ACHN (cell line): ENCODE measurements around the gene OXA1L.
"Not testable (repeated sequence)": the region's sequence is repeated elsewhere in the genome, so short reads cannot be mapped to it uniquely, and the experiment has no call there.

ENCODE experiments used
- DNase-seq: peaks from one replicate; pipeline ENCODE4 v3.0.0-alpha.2; 2015
- in situ Hi-C: cut with HindIII; loops from 2 replicates; pipeline ENCODE4 v1.10.0; 2017; ENCODE audit warnings: low sequenced_read_pairs, low pct_ligation_motif_present, low pct_unique_long_range_greater_than_20kb

Gene OXA1L

DNA sequence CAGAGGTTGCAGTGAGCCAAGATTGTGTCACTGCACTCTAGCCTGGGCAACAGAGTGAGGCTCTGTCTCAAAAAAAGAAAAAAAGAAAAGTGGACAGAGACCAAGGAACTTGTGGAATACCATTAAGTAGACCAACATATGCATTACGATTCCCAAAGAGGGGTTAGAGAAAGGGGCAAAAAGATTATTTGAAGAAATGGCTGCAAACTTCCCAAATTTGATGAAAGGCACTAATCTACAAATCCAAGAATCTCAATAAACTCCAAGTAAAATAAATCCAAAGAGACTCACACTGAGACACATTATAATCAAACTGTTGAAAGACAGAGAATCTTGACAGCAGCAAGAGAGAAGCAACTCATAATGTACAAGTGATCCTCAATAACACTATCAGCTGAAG lies 4.8 kb upstream of the OXA1L start:
- in situ Hi-C loops, result no loop called here
- no peak for DNase-seq

DNA sequence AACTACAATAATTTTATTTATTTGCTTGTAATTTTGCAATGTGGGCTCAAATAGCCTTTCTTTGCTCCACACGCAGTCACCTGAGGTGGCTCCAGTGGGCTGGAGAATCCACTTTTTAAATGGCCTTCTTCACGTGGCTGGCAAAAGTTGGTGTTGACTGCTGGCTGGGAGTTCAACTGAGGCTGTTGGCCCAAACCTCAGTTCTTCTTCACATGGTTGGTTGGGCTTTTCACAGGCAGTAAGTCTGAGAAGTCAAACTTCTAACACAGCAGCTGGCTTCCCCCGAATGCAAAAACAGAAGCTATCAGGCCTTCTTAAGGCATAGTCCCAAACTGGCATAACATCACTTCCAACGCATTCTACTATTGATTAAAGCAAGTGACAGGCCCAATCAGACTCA lies 2.1 kb upstream of the OXA1L start:
- no peak for DNase-seq
- in situ Hi-C loops, result no loop called here

DNA sequence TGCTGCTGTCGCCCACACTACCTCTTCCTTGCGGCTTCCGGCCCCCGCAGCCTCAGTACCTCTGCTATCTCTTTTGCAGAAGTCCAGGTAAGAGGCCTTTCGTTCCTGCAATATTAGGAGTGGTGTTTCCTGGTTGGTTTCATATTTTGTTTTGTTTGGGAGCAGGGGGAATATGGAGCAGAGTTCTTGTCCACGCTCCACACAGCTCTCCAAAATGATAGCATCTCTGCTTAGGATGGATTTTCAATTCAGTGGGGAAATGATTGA lies 768 bp downstream of the OXA1L start:
- DNase-seq, result no peak
- in situ Hi-C loops, result no loop called here

DNA sequence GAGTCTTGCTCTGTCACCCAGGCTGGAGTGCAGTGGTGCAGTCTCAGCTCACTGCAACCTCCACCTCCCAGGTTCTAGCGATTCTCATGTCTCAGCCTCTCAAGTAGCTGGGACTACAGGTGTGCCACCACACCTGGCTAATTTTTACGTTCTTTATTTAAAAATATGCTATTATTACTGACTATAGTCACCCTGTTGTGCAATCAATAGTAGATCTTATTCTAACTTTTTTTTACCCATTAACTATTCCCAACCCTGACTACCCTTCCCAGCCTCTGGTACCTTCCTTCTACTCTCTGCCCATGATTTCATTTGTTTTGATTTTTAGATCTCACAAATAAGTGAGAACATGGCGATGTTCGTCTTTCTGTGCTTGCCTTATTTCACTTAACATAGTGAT lies 2.5 kb downstream of the OXA1L start:
- in situ Hi-C loops, result no loop called here
- DNase-seq, result no peak

- DNase-seq, result no peak
- in situ Hi-C loops, result no loop called here
Measured at GRCh38 chr14:22769369-22769768, 2.9 kb downstream of the OXA1L start.

DNA sequence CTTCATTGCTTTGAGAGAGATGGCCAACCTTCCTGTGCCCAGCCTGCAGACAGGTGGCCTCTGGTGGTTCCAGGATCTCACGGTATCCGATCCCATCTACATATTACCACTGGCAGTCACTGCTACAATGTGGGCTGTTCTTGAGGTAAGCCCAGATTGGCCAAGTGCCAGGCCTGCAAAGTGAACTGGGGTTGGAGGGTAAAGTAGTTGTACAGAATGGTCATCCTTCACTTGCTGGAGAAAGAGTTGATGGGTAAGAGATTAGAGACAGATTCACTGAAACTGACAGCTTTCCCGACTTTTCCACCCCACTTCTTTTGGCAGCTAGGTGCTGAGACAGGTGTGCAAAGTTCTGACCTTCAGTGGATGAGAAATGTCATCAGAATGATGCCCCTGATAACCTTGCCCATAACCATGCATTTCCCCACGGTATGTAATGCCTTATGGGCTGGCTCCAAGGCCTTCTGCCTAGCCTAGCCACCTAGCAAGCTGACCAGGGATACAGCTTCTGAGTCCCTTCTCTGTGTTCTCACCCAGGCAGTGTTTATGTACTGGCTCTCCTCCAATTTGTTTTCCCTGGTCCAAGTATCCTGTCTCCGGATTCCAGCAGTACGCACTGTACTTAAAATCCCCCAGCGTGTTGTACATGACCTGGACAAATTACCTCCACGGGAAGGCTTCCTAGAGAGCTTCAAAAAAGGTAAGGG lies 4.1 kb downstream of the OXA1L start:
- in situ Hi-C loops, result no loop called here
- DNase-seq, result no peak

GRCh38 chr14:22772725-22773124 lies 6.2 kb downstream of the OXA1L start:
- DNase-seq, result no peak
- in situ Hi-C loops, result no loop called here

DNA sequence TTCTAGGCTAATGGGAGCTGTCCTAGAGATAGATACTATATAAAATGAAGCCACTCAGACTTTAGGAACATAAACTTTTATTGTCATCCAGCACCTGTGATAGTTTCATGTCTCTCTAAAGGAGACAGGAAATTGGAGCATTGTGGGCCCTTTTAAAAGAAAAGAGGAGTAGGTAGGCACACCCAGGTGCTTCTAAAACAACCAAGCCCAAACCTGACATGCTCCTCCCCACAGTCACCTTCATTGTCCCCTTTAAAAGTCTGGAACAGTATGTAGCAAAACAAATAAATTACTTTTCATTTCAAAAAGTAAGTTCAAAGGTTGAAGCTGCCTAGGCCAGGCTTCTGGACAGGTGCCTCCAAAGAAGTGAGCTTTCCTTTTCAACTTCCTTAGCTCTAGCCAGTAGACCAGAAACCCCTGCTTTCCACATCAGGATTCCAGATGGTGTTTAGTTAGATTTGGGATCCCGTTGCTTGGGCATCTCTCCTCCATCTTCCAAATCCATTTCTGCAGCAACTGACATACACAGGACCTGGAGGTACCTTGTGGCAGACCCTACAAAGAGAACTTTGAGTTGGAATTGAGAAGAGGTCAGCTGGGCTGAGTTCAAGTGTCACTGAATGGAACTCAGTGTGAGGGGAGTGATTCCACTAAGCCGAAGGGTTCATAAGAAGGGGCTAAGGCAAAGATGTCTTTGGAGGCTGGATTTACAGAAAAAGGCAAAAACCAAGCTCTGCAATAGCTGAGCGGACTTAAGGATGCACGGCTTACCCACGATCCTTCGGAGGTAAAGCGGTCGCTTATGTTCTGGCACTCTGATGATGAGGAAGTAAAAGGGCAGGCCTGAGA lies 6.9 kb downstream of the OXA1L start:
- no peak for DNase-seq
- in situ Hi-C loops, result no loop called here

DNA sequence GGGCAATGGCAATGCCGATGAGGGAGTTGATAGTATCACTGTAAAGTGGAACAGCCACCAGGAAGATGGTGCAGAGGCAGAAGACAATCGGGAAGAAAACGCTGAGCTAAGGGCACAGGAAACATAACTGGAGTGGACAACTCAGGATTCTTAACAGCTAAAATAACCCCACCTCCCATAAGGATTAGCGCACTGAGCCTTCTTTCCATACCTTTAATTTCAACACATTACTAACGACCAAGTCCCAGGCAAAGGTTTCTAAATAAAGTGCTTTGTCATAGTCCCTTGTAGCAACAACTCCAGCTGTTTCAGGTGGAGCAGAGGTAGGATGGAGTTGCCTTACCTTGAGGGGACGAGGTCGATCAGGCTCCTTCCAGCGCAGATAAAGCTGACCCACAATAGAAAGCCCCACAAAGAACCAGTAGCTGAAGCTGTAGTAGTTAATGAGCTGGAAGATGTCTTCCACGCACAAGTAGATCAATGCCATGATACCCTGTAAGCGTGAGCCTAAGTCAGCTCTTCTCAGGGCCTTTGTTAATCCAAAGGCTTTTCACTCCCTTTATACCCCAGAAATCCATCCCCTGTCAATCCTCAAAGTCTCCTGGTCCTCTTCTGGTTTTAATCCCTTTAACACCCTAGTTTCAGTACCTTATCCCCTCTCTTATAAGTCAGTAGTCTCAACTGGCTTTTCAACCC lies 7.7 kb downstream of the OXA1L start:
- in situ Hi-C loops, result no loop called here
- DNase-seq, result no peak

- in situ Hi-C loops, result no loop called here
- no peak for DNase-seq
Measured at GRCh38 chr14:22776215-22776614, 9.7 kb downstream of the OXA1L start.

DNA sequence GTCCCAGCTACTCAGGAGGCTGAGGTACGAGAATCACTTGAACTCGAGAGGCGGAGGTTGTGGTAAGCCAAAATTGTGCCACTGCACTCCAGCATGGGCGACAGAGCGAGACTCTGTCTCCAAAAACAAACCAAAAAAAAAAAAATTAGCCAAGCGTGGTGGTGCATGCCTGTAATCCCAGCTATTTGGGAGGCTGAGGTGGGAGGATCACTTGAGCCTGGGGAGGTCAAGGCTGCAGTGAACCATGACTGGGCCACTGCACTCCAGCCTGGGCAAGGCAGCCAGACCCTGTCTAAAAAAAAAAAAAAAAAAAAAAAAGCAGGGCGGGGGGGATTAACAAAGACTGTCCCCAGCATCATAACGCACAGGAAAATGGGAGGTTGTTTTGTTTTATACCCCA lies 10.4 kb downstream of the OXA1L start:
- DNase-seq, in situ Hi-C loops: not testable (repeated sequence)

DNA sequence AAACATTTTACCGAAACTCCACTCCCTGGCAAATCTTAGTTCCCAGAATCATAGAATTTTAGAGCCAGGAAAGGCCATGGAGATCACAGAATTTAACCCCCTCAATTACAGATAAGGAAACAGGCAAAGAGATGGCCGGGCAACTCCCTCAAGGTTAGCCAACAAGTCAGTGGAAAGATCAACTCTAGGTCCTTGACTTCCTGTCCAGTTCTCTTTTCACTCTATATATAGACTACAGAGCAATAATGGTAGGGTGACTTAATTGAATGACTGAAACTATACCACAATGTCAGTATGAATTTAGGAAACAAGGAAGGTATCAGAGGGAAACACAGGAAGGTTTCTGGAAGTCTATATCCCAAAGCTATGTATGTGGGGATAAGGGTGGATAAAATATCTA lies 11.6 kb downstream of the OXA1L start:
- in situ Hi-C loops, result no loop called here

DNA sequence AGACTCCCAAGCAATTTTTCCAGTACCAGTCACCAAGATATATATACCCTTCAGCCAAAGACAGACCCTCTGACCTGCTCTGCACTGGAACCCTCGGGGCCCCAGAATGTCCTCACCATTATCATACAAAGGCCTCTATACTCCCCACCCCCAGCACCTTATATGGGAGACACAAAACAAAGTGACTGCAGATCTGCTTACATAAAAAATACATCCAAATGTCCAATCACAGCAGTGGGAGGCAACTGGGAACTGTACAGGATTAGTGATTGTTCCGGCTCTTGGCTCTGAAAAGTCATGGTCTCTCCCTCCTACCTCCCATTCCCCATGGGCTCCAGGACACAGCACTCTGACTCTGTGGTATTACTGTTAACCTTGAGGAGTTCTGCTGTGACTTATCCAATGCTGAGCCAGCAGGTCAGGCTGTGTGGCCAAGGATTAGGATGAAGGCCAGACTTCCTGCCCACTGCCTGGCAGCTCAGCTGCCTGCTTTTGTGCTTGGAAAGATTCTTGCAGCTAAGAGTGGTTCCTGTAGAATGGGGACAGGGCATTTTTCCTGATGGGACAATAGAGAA lies 13.7 kb downstream of the OXA1L start:
- in situ Hi-C loops, result no loop called here
- no peak for DNase-seq

More for the DNA sequence above, 11.6 kb downstream of the OXA1L start:
- DNase-seq, result no peak

DNA sequence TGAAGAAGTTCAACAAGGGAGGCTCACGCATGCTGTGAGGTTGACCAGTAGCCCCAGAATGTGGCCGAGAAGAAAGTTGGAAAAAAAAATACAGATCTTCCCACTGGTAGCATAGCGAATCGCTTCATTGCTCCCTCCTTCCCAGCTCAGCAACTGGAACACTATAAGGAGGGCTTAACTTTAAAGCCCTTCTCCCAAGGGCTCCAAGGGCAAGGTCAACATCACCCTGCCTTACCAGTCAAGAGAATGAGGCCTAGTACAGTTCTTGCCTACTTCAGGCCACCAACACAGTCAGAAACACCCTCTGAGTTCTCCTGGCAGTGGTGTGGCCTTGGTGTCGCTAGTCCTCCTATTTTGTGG lies 14.4 kb downstream of the OXA1L start:
- DNase-seq, result no peak
- in situ Hi-C loops, result no loop called here

DNA sequence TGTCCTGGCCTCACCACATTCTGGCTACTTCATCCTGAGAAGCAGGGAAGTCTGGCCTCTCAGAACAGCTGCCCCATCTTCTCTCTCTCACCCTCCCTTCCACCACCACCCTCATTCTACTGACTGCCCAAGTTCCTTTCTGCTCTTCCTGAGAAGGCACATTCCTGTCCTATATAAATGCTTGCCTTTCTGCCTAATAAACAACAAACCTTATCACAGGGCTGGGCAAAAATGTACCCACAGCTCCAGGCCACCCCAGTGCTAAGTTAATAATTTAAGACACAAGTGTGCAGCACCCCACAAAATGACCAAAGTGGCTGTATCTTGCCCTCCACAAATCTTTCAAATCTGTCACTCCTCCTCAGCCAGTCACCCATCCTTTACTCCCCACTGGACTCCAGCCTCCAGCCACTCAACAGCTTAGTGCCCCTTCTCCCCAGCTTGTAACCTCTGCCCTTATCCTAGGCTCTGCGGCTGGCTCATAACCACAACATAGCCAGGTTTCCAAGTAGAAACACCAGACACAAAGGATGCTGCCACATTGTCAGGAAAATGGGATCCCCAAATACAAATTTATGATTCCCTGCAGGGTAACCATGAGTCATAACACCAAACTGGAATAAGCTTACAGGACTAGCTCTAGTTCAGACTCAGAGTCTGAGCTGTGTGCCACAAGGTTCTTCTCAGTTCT lies 15.0 kb downstream of the OXA1L start:
- in situ Hi-C loops, result no loop called here
- DNase-seq, result peak; percentile 4

- in situ Hi-C loops, result no loop called here
Measured at GRCh38 chr14:22786685-22787084, 20.2 kb downstream of the OXA1L start.

GRCh38 chr14:22791301-22791700 lies 24.8 kb downstream of the OXA1L start:
- DNase-seq, result no peak
- in situ Hi-C loops, result no loop called here

More at GRCh38 chr14:22786685-22787084, 20.2 kb downstream of the OXA1L start:
- DNase-seq, result no peak

GRCh38 chr14:22792158-22792557 lies 25.7 kb downstream of the OXA1L start:
- DNase-seq, result no peak
- in situ Hi-C loops, result no loop called here

DNA sequence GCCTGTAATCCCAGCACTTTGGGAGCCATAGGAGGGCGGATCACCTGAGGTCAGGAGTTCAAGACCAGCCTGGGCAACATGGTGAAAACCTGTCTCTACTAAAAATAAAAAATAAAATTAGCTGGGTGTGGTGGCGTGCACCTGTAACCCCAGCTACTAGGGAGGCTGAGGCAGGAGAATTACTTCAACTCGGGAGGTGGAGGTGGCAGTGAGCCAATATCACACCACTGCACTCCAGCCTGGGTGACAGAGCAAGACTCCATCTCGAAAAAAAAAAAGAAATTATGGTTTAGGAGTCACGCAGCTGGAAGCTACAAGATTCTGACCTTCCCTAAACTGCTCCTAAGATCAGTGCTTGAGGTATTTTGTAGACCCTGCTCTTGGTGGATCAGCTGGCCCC lies 27.1 kb downstream of the OXA1L start:
- DNase-seq, in situ Hi-C loops: not testable (repeated sequence)
